Endodermal cell (in vitro differentiated cells): ENCODE data around the gene PRR36. TPM values are rescaled to one million over a fixed set of nuclear protein-coding genes. Genes with fewer than 3 reads are reported as not detected.

ENCODE experiments used
- DNase-seq: peaks from one replicate; pipeline ENCODE4 v3.0.0-alpha.2; 2017
- H3K27ac ChIP-seq: 2 replicates; pipeline ENCODE4 v1.5.1; 2013; ENCODE audit warnings: mild to moderate bottlenecking, low read depth, low read length, moderate library complexity
- H3K27me3 ChIP-seq: 2 replicates; pipeline ENCODE4 v1.6.1; 2013; ENCODE audit warnings: mild to moderate bottlenecking, low read length, moderate library complexity; ENCODE audit not compliant: insufficient read depth, control insufficient read depth, poor library complexity, severe bottlenecking
- H3K36me3 ChIP-seq: 2 replicates; pipeline ENCODE4 v1.7.0; 2013; ENCODE audit warnings: mild to moderate bottlenecking, low read length, moderate library complexity; ENCODE audit not compliant: control insufficient read depth, insufficient read depth
- H3K4me1 ChIP-seq: one replicate; pipeline ENCODE4 v1.7.0; 2013; ENCODE audit warnings: low read length; ENCODE audit not compliant: control insufficient read depth, insufficient read depth
- H3K4me3 ChIP-seq: 2 replicates; pipeline ENCODE4 v1.5.1; 2013; ENCODE audit warnings: mild to moderate bottlenecking, low read length, moderate library complexity
- H3K9ac ChIP-seq: 2 replicates; pipeline ENCODE4 v1.6.1; 2013; ENCODE audit warnings: mild to moderate bottlenecking, low read length, moderate library complexity; ENCODE audit not compliant: poor library complexity, severe bottlenecking; ENCODE audit errors: extremely low read depth
- H3K9me3 ChIP-seq: 2 replicates; pipeline ENCODE4 v1.6.1; 2013; ENCODE audit warnings: mild to moderate bottlenecking, low read length, moderate library complexity; ENCODE audit not compliant: control insufficient read depth
- H3K27ac Mint-ChIP-seq: 2 replicates; pipeline ENCODE4 v1.8.0; 2020; ENCODE audit warnings: mixed read lengths
- H3K27me3 Mint-ChIP-seq: 2 replicates; pipeline ENCODE4 v1.8.0; 2021; ENCODE audit warnings: mild to moderate bottlenecking, mixed read lengths; ENCODE audit not compliant: insufficient read depth
- H3K36me3 Mint-ChIP-seq: 2 replicates; pipeline ENCODE4 v1.8.0; 2020; ENCODE audit warnings: low read depth, mixed read lengths
- H3K4me1 Mint-ChIP-seq: 2 replicates; pipeline ENCODE4 v1.8.0; 2020; ENCODE audit warnings: mixed read lengths
- H3K4me3 Mint-ChIP-seq: 2 replicates; pipeline ENCODE4 v1.8.0; 2020; ENCODE audit warnings: mild to moderate bottlenecking, moderate library complexity, mixed read lengths
- H3K9me3 Mint-ChIP-seq: 2 replicates; pipeline ENCODE4 v1.8.0; 2020; ENCODE audit warnings: mild to moderate bottlenecking, mixed read lengths
- WGBS, 2 experiments: methylation state at CpG; one replicate each; pipeline versions ENCODE4 v1.1.5 to v1.1.7; 2013; ENCODE audit warnings: missing lambda C conversion rate in 2 of 2, mixed read lengths in 1 of 2; ENCODE audit not compliant: insufficient coverage in 1 of 2, insufficient read length in 1 of 2; 5-methylcytosine and 5-hydroxymethylcytosine counted together
- total RNA-seq, 2 donors: library from RNA; stranded (reverse); fragmentation: NEBNext Ultra II Directional in 1 of 2; extraction: Animal tissue kit (Norgen Biotek cat#: 25700) in 1 of 2; gene quantifications; 2 replicates in 1 of 2; 3 replicates in 1 of 2; pipeline ENCODE4 v1.2.1, GENCODE V29; 2021
- TF ChIP-seq, protein P1 (sequence below): fragments of 200-600 bp; sonication (generic); conservative IDR thresholded peaks from 2 replicates; pipeline ENCODE4 v1.5.0; 2021; ENCODE audit warnings: antibody characterized with exemption, mild to moderate bottlenecking

Gene PRR36
- total RNA-seq, 2 donors from 2014 or later, result 9.5 to 20.2 TPM

DNA sequence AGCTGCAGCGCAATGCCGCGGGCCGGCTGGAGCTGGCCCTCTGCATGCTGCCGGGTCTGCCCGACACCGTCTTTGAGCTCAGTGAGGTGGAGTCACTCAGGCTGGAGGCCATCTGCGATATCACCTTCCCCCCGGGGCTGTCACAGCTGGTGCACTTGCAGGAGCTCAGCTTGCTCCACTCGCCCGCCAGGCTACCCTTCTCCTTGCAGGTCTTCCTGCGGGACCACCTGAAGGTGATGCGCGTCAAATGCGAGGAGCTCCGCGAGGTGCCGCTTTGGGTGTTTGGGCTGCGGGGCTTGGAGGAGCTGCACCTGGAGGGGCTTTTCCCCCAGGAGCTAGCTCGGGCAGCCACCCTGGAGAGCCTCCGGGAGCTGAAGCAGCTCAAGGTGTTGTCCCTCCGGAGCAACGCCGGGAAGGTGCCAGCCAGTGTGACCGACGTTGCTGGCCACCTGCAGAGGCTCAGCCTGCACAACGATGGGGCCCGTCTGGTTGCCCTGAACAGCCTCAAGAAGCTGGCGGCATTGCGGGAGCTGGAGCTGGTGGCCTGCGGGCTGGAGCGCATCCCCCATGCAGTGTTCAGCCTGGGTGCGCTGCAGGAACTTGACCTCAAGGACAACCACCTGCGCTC is 25.7 kb upstream of the PRR36 start:
- no peaks in the 10 kb centered on the region for H3K9me3 ChIP-seq
- no peaks in the 10 kb centered on the region for H3K4me1 ChIP-seq
- H3K36me3 ChIP-seq, result no peaks in the 10 kb centered on the region
- Mint-ChIP-seq H3K27me3 (no peaks in the 10 kb centered on the region), H3K4me1 (peaks cover 5% of the 10 kb centered on the region), H3K9me3 (no peaks in the 10 kb centered on the region), H3K4me3 (no peak overlapping the region), H3K36me3 (peaks cover 9% of the 10 kb centered on the region), H3K27ac (no peak overlapping the region)
- no peak for DNase-seq
- H3K9ac ChIP-seq, result no peak overlapping the region
- H3K27ac ChIP-seq, result no peak overlapping the region
- H3K4me3 ChIP-seq, result no peak overlapping the region
- no peaks in the 10 kb centered on the region for H3K27me3 ChIP-seq
- WGBS, 2 experiments, result 91 to 96% methylated on average over 29 to 34 of the region's 34 CpGs
- TF ChIP-seq, protein P1, sequence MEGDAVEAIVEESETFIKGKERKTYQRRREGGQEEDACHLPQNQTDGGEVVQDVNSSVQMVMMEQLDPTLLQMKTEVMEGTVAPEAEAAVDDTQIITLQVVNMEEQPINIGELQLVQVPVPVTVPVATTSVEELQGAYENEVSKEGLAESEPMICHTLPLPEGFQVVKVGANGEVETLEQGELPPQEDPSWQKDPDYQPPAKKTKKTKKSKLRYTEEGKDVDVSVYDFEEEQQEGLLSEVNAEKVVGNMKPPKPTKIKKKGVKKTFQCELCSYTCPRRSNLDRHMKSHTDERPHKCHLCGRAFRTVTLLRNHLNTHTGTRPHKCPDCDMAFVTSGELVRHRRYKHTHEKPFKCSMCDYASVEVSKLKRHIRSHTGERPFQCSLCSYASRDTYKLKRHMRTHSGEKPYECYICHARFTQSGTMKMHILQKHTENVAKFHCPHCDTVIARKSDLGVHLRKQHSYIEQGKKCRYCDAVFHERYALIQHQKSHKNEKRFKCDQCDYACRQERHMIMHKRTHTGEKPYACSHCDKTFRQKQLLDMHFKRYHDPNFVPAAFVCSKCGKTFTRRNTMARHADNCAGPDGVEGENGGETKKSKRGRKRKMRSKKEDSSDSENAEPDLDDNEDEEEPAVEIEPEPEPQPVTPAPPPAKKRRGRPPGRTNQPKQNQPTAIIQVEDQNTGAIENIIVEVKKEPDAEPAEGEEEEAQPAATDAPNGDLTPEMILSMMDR, result no peak

DNA sequence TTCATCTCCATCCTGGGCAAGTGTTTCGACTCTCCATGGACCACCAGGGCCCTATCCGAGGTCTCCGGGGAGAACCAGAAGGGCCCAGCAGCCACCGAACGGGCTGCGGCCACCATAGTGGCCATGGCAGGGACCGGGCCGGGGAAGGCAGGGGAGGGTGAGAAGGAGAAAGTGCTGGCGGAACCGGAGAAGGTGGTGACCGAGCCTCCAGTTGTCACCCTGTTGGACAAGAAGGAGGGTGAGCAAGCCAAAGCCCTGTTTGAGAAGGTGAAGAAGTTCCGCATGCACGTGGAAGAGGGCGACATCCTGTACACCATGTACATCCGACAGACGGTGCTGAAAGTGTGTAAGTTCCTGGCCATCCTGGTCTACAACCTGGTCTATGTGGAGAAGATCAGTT is 24.8 kb upstream of the PRR36 start:
- no peak overlapping the region for H3K4me3 ChIP-seq
- 94 to 95% methylated on average over 16 of the region's 16 CpGs for WGBS, 2 experiments
- H3K9me3 Mint-ChIP-seq, result no peaks in the 10 kb centered on the region
- DNase-seq, result no peak
- no peak overlapping the region for H3K27ac ChIP-seq
- no peaks in the 10 kb centered on the region for H3K27me3 ChIP-seq
- no peak overlapping the region for H3K9ac ChIP-seq
- no peak overlapping the region for H3K4me3 Mint-ChIP-seq
- TF ChIP-seq, protein P1, result no peak
- H3K9me3 ChIP-seq, result no peaks in the 10 kb centered on the region
- no peaks in the 10 kb centered on the region for H3K4me1 ChIP-seq
- peaks cover 9% of the 10 kb centered on the region for H3K36me3 Mint-ChIP-seq
- H3K36me3 ChIP-seq, result no peaks in the 10 kb centered on the region
- H3K27ac Mint-ChIP-seq, result no peak overlapping the region
- H3K4me1 Mint-ChIP-seq, result no peaks in the 10 kb centered on the region
- H3K27me3 Mint-ChIP-seq, result peaks cover 2% of the 10 kb centered on the region

DNA sequence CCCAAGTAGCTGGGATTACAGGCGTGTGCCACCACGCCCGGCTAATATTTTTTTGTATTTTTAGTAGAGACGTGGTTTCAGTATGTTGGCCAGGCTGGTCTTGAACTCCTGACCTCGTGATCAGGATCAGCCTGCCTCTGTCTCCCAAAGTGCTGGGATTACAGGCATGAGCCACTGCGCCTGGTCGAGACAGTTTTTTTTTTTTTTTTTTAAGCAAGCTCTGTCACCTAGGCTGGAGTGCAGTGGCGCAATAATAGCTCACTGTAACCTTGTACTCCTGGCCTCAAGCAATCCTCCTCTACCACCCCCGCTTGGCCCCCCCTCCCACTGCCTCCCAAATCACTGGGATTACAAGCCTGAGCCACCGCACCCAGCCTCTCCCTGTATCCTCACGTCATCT is 23.1 kb upstream of the PRR36 start:
- H3K9ac ChIP-seq, result no peak overlapping the region
- H3K36me3 ChIP-seq, result no peaks in the 10 kb centered on the region
- peaks cover 9% of the 10 kb centered on the region for H3K36me3 Mint-ChIP-seq
- H3K27ac Mint-ChIP-seq, result no peak overlapping the region
- H3K9me3 ChIP-seq, result no peaks in the 10 kb centered on the region
- no peaks in the 10 kb centered on the region for H3K4me1 Mint-ChIP-seq
- no peaks in the 10 kb centered on the region for H3K27me3 ChIP-seq
- WGBS, 2 experiments, result 95 to 96% methylated on average over 7 to 11 of the region's 11 CpGs
- TF ChIP-seq, protein P1, result no peak
- no peaks in the 10 kb centered on the region for H3K9me3 Mint-ChIP-seq
- no peaks in the 10 kb centered on the region for H3K4me1 ChIP-seq
- H3K4me3 ChIP-seq, result no peak overlapping the region
- H3K4me3 Mint-ChIP-seq, result no peak overlapping the region
- H3K27me3 Mint-ChIP-seq, result peaks cover 2% of the 10 kb centered on the region
- no peak overlapping the region for H3K27ac ChIP-seq
- no peak for DNase-seq
